ACHN (cell line): ENCODE measurements around the gene CDH13.

Source experiments
- DNase-seq: peaks from one replicate; pipeline ENCODE4 v3.0.0-alpha.2; 2015
- in situ Hi-C: cut with HindIII; loops from 2 replicates; pipeline ENCODE4 v1.10.0; 2017; ENCODE audit warnings: low sequenced_read_pairs, low pct_ligation_motif_present, low pct_unique_long_range_greater_than_20kb

The CDH13 gene

GRCh38 chr16:82936941-82937551 lies 310.3 kb downstream of the CDH13 start:
- no peak for DNase-seq
- in situ Hi-C loops, result no loop called here

GRCh38 chr16:82937926-82938520 lies 311.3 kb downstream of the CDH13 start:
- in situ Hi-C loops, result no loop called here
- DNase-seq, result no peak

GRCh38 chr16:82943371-82943770 lies 316.6 kb downstream of the CDH13 start:
- in situ Hi-C loops, result no loop called here
- DNase-seq, result no peak

GRCh38 chr16:82945420-82946101 lies 318.8 kb downstream of the CDH13 start:
- in situ Hi-C loops, result no loop called here
- DNase-seq, result no peak

- no peak for DNase-seq
- in situ Hi-C loops, result no loop called here
Observed at GRCh38 chr16:82947698-82948097, 320.9 kb downstream of the CDH13 start.

- DNase-seq, result no peak
- in situ Hi-C loops, result no loop called here
Observed at GRCh38 chr16:82949016-82949415, 322.2 kb downstream of the CDH13 start.

- no peak for DNase-seq
- in situ Hi-C loops, result no loop called here
Observed at GRCh38 chr16:82953517-82953916, 326.7 kb downstream of the CDH13 start.

GRCh38 chr16:82954224-82954929 lies 327.6 kb downstream of the CDH13 start:
- DNase-seq, result no peak
- in situ Hi-C loops, result no loop called here

GRCh38 chr16:82955741-82956348 lies 329.1 kb downstream of the CDH13 start:
- DNase-seq, result no peak
- in situ Hi-C loops, result no loop called here

GRCh38 chr16:82957212-82957611 lies 330.4 kb downstream of the CDH13 start:
- no peak for DNase-seq
- in situ Hi-C loops, result no loop called here

GRCh38 chr16:82960918-82961317 lies 334.1 kb downstream of the CDH13 start:
- no peak for DNase-seq
- in situ Hi-C loops, result no loop called here

GRCh38 chr16:82963653-82964052 lies 336.9 kb downstream of the CDH13 start:
- DNase-seq, result no peak
- in situ Hi-C loops, result no loop called here

GRCh38 chr16:82965808-82966207 lies 339.0 kb downstream of the CDH13 start:
- DNase-seq, result no peak
- in situ Hi-C loops, result no loop called here

- no peak for DNase-seq
- in situ Hi-C loops, result no loop called here
Observed at GRCh38 chr16:82967424-82967823, 340.7 kb downstream of the CDH13 start.

- in situ Hi-C loops, result no loop called here
- DNase-seq, result no peak
Observed at GRCh38 chr16:82971126-82971525, 344.4 kb downstream of the CDH13 start.

GRCh38 chr16:82972331-82972919 lies 345.7 kb downstream of the CDH13 start:
- no peak for DNase-seq
- in situ Hi-C loops, result no loop called here

- in situ Hi-C loops, result no loop called here
- peak; percentile 57 for DNase-seq
Observed at GRCh38 chr16:82979406-82980111, 352.8 kb downstream of the CDH13 start.

- DNase-seq, result no peak
- in situ Hi-C loops, result no loop called here
Observed at GRCh38 chr16:82980810-82981209, 354.0 kb downstream of the CDH13 start.
